Cardiac fibroblast (primary cell): Measurements from ENCODE around the gene ABCA13.

ENCODE experiments used
- DNase-seq, 2 donors: peaks; one replicate each; pipeline versions ENCODE4 v3.0.0 to v3.0.0-alpha.2; 2010; ENCODE audit warnings: low read depth in 2 of 2
- H3K4me3 ChIP-seq, 2 donors: replicated peaks in 1 of 2; 1 replicate in 1 of 2; 2 replicates in 1 of 2; pipeline ENCODE4 v1.5.1; 2011; ENCODE audit warnings: low read depth in 2 of 2, low read length in 2 of 2, mild to moderate bottlenecking in 2 of 2, moderate library complexity in 1 of 2
- CTCF ChIP-seq: IDR thresholded peaks from one replicate; pipeline ENCODE4 v1.5.1; 2011; ENCODE audit warnings: low read depth, mild to moderate bottlenecking, low read length, inconsistent platforms

The ABCA13 gene

GRCh38 chr7:48217753-48218152 lies 46.5 kb downstream of the ABCA13 start:
- no peak for TF ChIP-seq CTCF
- H3K4me3 ChIP-seq, result no peak overlapping the region
- DNase-seq, result no peak

- TF ChIP-seq CTCF, result no peak
- DNase-seq, result no peak
Measured at GRCh38 chr7:48224042-48224441, 52.8 kb downstream of the ABCA13 start.

GRCh38 chr7:48225101-48225500 lies 53.8 kb downstream of the ABCA13 start:
- no peak for DNase-seq
- no peak for TF ChIP-seq CTCF
- no peak overlapping the region for H3K4me3 ChIP-seq

More at GRCh38 chr7:48224042-48224441, 52.8 kb downstream of the ABCA13 start:
- H3K4me3 ChIP-seq, result no peak overlapping the region

GRCh38 chr7:48237354-48237753 lies 66.1 kb downstream of the ABCA13 start:
- TF ChIP-seq CTCF, result no peak
- H3K4me3 ChIP-seq, result no peak overlapping the region
- no peak for DNase-seq

- DNase-seq, result no peak
- no peak for TF ChIP-seq CTCF
- H3K4me3 ChIP-seq, result no peak overlapping the region
Measured at GRCh38 chr7:48242846-48243245, 71.6 kb downstream of the ABCA13 start.

- peak; percentile 25 to 34 for DNase-seq
- TF ChIP-seq CTCF, result no peak
Measured at GRCh38 chr7:48244864-48245271, 73.6 kb downstream of the ABCA13 start.

GRCh38 chr7:48245751-48246472 lies 74.7 kb downstream of the ABCA13 start:
- TF ChIP-seq CTCF, result no peak
- no peak overlapping the region for H3K4me3 ChIP-seq
- peak in 1 of 2 donors; percentile 9 for DNase-seq

More at GRCh38 chr7:48244864-48245271, 73.6 kb downstream of the ABCA13 start:
- no peak overlapping the region for H3K4me3 ChIP-seq
